ENCODE data around the gene BNC2. TPM values are rescaled to one million over a fixed set of nuclear protein-coding genes. Genes with fewer than 3 reads are reported as not detected.

The BNC2 gene
- total and polyA plus RNA-seq, 2 of the 13 experiments (the other 11 are each of a cell fraction or from before 2014, with no cell fraction given), result not detected

DNA sequence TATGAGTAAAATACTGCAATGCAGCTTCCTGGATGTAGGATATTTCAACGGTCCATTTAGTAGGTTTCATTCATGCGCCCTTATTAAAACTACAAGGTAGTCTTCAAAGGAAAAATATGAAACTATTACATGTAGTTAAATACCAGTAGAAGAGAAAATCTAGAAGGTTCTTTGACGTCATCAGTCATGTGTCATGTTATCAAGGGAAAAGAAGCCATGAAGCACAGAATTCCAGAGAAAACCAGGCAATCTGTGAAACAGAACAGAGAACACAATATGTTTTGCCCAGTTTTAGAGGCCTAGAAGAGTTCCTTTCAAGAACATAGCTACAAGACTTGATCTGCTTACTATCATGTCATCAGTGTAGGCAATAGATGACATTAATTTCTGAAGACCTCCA lies 38.4 kb downstream of the BNC2 start:
- Histone ChIP-seq H3K36me3 (replicated peaks in 1 of 2; ENCODE audit: control insufficient read depth in 1 of 2, insufficient read depth in 2 of 2, low read length in 2 of 2) (no peaks in the 10 kb centered on the region), H3K27me3 (ENCODE audit: control insufficient read depth in 1 of 2, insufficient read depth in 2 of 2, low read length in 2 of 2) (peaks cover 2 to 13% of the 10 kb centered on the region in 2 experiments; a peak in 3 of 5 replicates), H3K9me3 (ENCODE audit: low read length) (no peaks in the 10 kb centered on the region), H3K4me1 (ENCODE audit: insufficient read depth, low read length) (no peaks in the 10 kb centered on the region), H3K9ac (ENCODE audit: insufficient read depth, low read depth, low read length) (no peak overlapping the region), H3K79me2 (ENCODE audit: insufficient read depth, low read length) (no peaks in the 10 kb centered on the region), H3K4me3 (replicated peaks in 1 of 3; ENCODE audit: insufficient read depth in 1 of 3, low read depth in 2 of 3, low read length in 3 of 3) (no peak overlapping the region), H2AFZ (ENCODE audit: low read length) (no peak overlapping the region), H4K20me1 (ENCODE audit: insufficient read depth, low read length) (no peaks in the 10 kb centered on the region), H3K27ac (ENCODE audit: extremely low read length, insufficient read depth, low read length) (no peak overlapping the region), H3K4me2 (ENCODE audit: low read depth, low read length) (no peak overlapping the region)
- TF ChIP-seq CREB1 (IDR thresholded peaks at IDR 0.05) (peak; percentile 86), CREB1 (CRISPR knock-in tag; IDR thresholded peaks at IDR 0.05) (no peak), ZNF670 (CRISPR knock-in tag; IDR thresholded peaks at IDR 0.05; ENCODE audit: borderline replicate concordance) (no peak)
- no peak for FAIRE-seq
- ChIA-PET POLR2A (no interaction called here), CTCF (ENCODE audit: low intra/inter-chr PET ratio, low total read pairs) (no interaction called here)
- intact Hi-C loops (cut with micrococcal nuclease; ENCODE audit: unreplicated experiment) (no loop called here), in situ Hi-C loops (cut with HindIII; ENCODE audit: extremely low pct_ligation_motif_present, low pct_unique_long_range_greater_than_20kb) (no loop called here)
- ATAC-seq, result no peak
- DNase-seq (ENCODE audit: low spot score), result no peak
- BruUV-seq (replicated peaks), result no TSS peak
- WGBS (ENCODE audit: low lambda C conversion rate), result 1% methylated on average over 3 of the region's 3 CpGs

DNA sequence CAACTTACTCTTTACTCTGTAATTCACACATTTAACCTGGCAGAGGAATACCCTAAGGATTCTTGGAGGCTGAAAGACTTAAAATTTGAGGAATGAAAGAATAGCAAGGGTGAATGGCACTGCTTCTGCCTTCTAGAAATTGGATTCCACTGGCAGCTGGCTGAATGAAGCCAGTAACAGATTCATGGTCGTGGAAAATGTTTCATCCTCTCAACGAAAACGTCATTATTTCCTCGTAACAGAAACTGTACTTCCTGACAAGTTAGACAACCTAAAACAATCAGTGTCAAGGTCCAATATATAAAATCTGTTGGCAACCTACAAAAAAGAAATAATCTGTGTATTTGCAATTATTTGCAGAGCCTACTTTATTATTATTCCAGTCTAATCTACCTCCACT lies 39.7 kb downstream of the BNC2 start:
- H3K79me2 ChIP-seq (ENCODE audit: insufficient read depth, low read length), result no peaks in the 10 kb centered on the region
- WGBS (ENCODE audit: low lambda C conversion rate), result 2% methylated on average over 4 of the region's 4 CpGs
- ChIA-PET POLR2A (no interaction called here), CTCF (ENCODE audit: low intra/inter-chr PET ratio, low total read pairs) (no interaction called here)
- ATAC-seq (no peak), FAIRE-seq (no peak), DNase-seq (ENCODE audit: low spot score) (no peak)
- peaks cover 2 to 13% of the 10 kb centered on the region in 2 experiments; a peak in 3 of 5 replicates for H3K27me3 ChIP-seq (ENCODE audit: control insufficient read depth in 1 of 2, insufficient read depth in 2 of 2, low read length in 2 of 2)
- H3K9me3 ChIP-seq (ENCODE audit: low read length), result no peaks in the 10 kb centered on the region
- H3K4me1 ChIP-seq (ENCODE audit: insufficient read depth, low read length), result no peaks in the 10 kb centered on the region
- no peak overlapping the region for H2AFZ ChIP-seq (ENCODE audit: low read length)
- no peak overlapping the region for H3K9ac ChIP-seq (ENCODE audit: insufficient read depth, low read depth, low read length)
- no peak overlapping the region for H3K4me3 ChIP-seq (replicated peaks in 1 of 3; ENCODE audit: insufficient read depth in 1 of 3, low read depth in 2 of 3, low read length in 3 of 3)
- no TSS peak for BruUV-seq (replicated peaks)
- no peak overlapping the region for H3K27ac ChIP-seq (ENCODE audit: extremely low read length, insufficient read depth, low read length)
- no peaks in the 10 kb centered on the region for H4K20me1 ChIP-seq (ENCODE audit: insufficient read depth, low read length)
- H3K36me3 ChIP-seq (replicated peaks in 1 of 2; ENCODE audit: control insufficient read depth in 1 of 2, insufficient read depth in 2 of 2, low read length in 2 of 2), result no peaks in the 10 kb centered on the region
- intact Hi-C loops (cut with micrococcal nuclease; ENCODE audit: unreplicated experiment) (no loop called here), in situ Hi-C loops (cut with HindIII; ENCODE audit: extremely low pct_ligation_motif_present, low pct_unique_long_range_greater_than_20kb) (no loop called here)
- no peak overlapping the region for H3K4me2 ChIP-seq (ENCODE audit: low read depth, low read length)
- TF ChIP-seq, protein P1, sequence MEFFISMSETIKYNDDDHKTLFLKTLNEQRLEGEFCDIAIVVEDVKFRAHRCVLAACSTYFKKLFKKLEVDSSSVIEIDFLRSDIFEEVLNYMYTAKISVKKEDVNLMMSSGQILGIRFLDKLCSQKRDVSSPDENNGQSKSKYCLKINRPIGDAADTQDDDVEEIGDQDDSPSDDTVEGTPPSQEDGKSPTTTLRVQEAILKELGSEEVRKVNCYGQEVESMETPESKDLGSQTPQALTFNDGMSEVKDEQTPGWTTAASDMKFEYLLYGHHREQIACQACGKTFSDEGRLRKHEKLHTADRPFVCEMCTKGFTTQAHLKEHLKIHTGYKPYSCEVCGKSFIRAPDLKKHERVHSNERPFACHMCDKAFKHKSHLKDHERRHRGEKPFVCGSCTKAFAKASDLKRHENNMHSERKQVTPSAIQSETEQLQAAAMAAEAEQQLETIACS (CRISPR knock-in tag; IDR thresholded peaks at IDR 0.05), result no peak
- TF ChIP-seq ZNF772 (CRISPR knock-in tag; IDR thresholded peaks at IDR 0.05) (no peak), KDM5B (CRISPR knock-in tag; IDR thresholded peaks at IDR 0.05; ENCODE audit: borderline replicate concordance) (no peak), CREB1 (IDR thresholded peaks at IDR 0.05) (no peak), CREB1 (CRISPR knock-in tag; IDR thresholded peaks at IDR 0.05) (no peak), ZSCAN31 (CRISPR knock-in tag; IDR thresholded peaks at IDR 0.05; ENCODE audit: low read depth) (no peak)
- TF ChIP-seq, protein P2, sequence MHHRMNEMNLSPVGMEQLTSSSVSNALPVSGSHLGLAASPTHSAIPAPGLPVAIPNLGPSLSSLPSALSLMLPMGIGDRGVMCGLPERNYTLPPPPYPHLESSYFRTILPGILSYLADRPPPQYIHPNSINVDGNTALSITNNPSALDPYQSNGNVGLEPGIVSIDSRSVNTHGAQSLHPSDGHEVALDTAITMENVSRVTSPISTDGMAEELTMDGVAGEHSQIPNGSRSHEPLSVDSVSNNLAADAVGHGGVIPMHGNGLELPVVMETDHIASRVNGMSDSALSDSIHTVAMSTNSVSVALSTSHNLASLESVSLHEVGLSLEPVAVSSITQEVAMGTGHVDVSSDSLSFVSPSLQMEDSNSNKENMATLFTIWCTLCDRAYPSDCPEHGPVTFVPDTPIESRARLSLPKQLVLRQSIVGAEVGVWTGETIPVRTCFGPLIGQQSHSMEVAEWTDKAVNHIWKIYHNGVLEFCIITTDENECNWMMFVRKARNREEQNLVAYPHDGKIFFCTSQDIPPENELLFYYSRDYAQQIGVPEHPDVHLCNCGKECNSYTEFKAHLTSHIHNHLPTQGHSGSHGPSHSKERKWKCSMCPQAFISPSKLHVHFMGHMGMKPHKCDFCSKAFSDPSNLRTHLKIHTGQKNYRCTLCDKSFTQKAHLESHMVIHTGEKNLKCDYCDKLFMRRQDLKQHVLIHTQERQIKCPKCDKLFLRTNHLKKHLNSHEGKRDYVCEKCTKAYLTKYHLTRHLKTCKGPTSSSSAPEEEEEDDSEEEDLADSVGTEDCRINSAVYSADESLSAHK (CRISPR knock-in tag; IDR thresholded peaks at IDR 0.05; ENCODE audit: borderline replicate concordance), result no peak
- TF ChIP-seq, protein P3, sequence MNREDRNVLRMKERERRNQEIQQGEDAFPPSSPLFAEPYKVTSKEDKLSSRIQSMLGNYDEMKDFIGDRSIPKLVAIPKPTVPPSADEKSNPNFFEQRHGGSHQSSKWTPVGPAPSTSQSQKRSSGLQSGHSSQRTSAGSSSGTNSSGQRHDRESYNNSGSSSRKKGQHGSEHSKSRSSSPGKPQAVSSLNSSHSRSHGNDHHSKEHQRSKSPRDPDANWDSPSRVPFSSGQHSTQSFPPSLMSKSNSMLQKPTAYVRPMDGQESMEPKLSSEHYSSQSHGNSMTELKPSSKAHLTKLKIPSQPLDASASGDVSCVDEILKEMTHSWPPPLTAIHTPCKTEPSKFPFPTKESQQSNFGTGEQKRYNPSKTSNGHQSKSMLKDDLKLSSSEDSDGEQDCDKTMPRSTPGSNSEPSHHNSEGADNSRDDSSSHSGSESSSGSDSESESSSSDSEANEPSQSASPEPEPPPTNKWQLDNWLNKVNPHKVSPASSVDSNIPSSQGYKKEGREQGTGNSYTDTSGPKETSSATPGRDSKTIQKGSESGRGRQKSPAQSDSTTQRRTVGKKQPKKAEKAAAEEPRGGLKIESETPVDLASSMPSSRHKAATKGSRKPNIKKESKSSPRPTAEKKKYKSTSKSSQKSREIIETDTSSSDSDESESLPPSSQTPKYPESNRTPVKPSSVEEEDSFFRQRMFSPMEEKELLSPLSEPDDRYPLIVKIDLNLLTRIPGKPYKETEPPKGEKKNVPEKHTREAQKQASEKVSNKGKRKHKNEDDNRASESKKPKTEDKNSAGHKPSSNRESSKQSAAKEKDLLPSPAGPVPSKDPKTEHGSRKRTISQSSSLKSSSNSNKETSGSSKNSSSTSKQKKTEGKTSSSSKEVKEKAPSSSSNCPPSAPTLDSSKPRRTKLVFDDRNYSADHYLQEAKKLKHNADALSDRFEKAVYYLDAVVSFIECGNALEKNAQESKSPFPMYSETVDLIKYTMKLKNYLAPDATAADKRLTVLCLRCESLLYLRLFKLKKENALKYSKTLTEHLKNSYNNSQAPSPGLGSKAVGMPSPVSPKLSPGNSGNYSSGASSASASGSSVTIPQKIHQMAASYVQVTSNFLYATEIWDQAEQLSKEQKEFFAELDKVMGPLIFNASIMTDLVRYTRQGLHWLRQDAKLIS (CRISPR knock-in tag; IDR thresholded peaks at IDR 0.05), result no peak
- TF ChIP-seq, protein P4, sequence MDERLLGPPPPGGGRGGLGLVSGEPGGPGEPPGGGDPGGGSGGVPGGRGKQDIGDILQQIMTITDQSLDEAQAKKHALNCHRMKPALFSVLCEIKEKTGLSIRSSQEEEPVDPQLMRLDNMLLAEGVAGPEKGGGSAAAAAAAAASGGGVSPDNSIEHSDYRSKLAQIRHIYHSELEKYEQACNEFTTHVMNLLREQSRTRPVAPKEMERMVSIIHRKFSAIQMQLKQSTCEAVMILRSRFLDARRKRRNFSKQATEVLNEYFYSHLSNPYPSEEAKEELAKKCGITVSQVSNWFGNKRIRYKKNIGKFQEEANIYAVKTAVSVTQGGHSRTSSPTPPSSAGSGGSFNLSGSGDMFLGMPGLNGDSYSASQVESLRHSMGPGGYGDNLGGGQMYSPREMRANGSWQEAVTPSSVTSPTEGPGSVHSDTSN (CRISPR knock-in tag; IDR thresholded peaks at IDR 0.05), result no peak
